ENCODE measurements around the gene CPNE2. TPM values are rescaled to one million over a fixed set of nuclear protein-coding genes. Genes with fewer than 3 reads are reported as not detected.

CPNE2 gene
- total RNA-seq: 7.4 and 8.3 TPM in 2 replicates

DNA sequence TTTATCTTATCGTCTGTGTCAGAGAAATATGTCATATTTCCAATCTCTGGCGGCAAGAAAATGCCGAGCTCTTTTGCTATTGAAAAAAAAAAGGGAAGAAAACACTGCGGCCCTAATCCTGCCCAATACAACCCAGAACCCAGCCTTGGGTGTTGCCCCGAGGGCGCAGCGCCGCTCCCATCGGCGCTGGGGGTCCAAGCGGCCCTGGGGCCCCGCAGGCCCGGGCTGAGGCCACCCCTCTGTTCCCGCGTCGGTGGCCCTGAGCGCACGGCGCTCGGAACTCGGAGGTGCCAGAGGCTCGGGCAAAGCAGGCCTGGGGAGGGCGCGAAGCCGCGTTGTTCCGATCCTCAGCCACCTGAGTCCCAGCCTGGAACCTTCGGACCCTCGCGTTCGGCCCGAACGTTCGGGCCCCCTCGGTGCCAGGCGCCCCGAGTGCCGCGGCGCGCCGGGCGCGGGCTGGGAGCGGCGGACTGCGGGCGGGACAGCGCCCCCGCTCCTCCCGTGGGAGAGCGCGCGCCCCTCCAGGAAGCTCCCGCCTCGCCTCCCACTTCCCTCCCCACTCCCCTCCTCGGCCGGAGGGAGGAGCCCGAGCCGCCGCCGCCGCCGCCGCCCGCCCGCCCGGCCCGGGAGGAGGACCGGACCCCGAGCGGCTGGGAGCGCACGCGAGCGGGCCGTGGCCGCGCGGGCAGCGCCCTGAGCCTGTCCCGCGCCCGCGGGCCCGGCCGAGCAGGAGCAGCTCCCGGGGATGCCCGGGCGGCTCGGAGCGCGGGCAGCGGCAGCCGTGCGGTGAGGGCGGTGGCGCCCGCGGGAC is at the start of gene CPNE2:
Gene CPNE2 (plus strand): TSS at position 609 of the 811 bp plus-strand sequence. CDS start 18,160 bp downstream, outside the sequence.
- Mint-ChIP-seq H3K4me3 (peak within 1 kb of the TSS; percentile 81), H3K4me1 (peaks cover 13% of the 10 kb centered on the region), H3K36me3 (ENCODE audit: low read depth) (no peaks in the 10 kb centered on the region), H3K27ac (no peak within 1 kb of the TSS), H3K27me3 (peaks cover 24% of the 10 kb centered on the region), H3K9me3 (no peaks in the 10 kb centered on the region)
- TF ChIP-seq, protein P1, sequence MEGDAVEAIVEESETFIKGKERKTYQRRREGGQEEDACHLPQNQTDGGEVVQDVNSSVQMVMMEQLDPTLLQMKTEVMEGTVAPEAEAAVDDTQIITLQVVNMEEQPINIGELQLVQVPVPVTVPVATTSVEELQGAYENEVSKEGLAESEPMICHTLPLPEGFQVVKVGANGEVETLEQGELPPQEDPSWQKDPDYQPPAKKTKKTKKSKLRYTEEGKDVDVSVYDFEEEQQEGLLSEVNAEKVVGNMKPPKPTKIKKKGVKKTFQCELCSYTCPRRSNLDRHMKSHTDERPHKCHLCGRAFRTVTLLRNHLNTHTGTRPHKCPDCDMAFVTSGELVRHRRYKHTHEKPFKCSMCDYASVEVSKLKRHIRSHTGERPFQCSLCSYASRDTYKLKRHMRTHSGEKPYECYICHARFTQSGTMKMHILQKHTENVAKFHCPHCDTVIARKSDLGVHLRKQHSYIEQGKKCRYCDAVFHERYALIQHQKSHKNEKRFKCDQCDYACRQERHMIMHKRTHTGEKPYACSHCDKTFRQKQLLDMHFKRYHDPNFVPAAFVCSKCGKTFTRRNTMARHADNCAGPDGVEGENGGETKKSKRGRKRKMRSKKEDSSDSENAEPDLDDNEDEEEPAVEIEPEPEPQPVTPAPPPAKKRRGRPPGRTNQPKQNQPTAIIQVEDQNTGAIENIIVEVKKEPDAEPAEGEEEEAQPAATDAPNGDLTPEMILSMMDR (IDR thresholded peaks at IDR 0.05): no peak
- POLR2A ChIA-PET: interaction anchor here (0.6 to 1.5 kb wide), 5 partner anchors 9 to 325 kb away, joined by 3 to 10 read pairs (median 3); partner anchors contain the start of genes PSME3IP1 and RSPRY1
- intact Hi-C loops (cut with micrococcal nuclease): loop anchor here (1.0 to 2.0 kb wide), 3 partner anchors 77 to 207 kb away; partner anchors contain the start of gene ARL2BP
- CTCF ChIA-PET: interaction anchor here (0.7 to 3.3 kb wide), 11 partner anchors 8 to 275 kb away, joined by 3 to 17 read pairs (median 3); no protein-coding TSS in a partner anchor
- DNase-seq (peak; percentile 52), ATAC-seq (ENCODE audit: low read depth) (peak; percentile 55)

DNA sequence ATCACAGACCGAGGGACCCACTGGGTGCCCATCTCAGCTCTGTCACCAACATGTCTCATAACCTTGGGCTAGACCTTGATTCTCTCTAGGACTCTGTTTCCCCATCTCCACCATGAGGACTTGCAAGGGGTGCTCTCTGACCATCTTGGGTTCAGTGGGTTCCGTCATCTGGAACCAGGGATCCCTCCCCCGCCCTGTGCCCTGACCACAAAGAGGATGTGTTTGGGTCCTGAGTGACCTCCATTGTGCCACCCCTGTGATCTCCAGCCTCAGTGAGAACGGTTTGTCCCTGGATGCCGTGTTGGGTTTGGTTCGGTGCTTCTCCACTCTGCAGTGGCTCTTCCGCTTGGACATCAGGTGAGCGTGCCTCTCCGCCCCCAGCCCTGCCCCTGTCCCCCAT is 49.1 kb upstream of the CPNE2 start:
- ATAC-seq (ENCODE audit: low read depth) (no peak), DNase-seq (no peak)
- Mint-ChIP-seq H3K36me3 (ENCODE audit: low read depth) (peaks cover 67% of the 10 kb centered on the region), H3K4me1 (peaks cover 96% of the 10 kb centered on the region), H3K27me3 (no peaks in the 10 kb centered on the region), H3K9me3 (no peaks in the 10 kb centered on the region), H3K27ac (peak overlapping the region; percentile 92), H3K4me3 (peak overlapping the region; percentile 74)
- ChIA-PET CTCF (interaction anchor here (2.8 to 3.2 kb wide), 2 partner anchors 72 to 79 kb away, joined by 20 to 53 read pairs; partner anchors contain the start of gene CETP), POLR2A (interaction anchor here (1.8 to 5.9 kb wide), 5 partner anchors 41 to 92 kb away, joined by 6 to 93 read pairs (median 32); partner anchors contain the start of gene NLRC5)
- TF ChIP-seq, protein P1 (IDR thresholded peaks at IDR 0.05): no peak
- intact Hi-C loops (cut with micrococcal nuclease): loop anchor here (2.0 to 10.0 kb wide), 4 partner anchors 39 to 621 kb away; partner anchors contain the start of gene CCDC102A

DNA sequence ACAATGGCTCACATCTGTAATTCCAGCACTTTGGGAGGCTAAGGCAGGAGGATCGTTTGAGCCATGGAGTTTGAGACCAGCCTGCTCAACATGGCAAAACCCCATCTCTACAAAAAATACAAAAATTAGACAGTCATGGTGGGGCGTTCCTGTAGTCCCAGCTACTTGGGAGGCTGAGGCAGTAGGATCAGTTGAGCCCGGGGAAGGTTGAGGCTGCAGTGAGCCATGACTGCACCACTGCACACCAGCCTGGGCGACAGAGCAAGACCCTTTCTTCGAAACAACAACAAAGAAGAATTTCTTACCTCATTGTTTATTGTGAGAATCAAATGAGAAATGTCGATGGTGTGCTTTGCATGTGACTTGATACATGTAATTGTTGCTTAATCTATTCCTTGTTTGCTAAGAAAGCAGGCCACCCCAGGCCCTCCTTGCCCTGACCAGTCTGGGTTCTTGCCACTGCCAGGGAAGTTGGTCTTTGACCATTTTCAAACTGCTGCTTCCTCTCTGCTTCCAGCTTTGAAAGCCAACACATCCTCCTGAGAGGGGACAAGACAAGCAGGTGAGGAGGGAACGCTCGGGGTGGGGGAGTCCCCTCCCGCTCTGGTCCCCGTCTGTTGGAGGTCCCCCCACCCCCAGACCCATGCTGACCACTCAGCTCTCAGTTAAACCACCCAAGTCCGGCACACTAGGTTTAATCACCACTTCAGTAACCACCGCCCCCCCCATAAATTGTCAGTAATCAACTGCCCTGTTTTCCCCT is 47.3 kb upstream of the CPNE2 start:
- Mint-ChIP-seq H3K36me3 (ENCODE audit: low read depth) (peaks cover 66% of the 10 kb centered on the region), H3K4me1 (peaks cover 91% of the 10 kb centered on the region)
- intact Hi-C loops (cut with micrococcal nuclease): loop anchor here (1.0 to 10.0 kb wide), 5 partner anchors 37 to 623 kb away; partner anchors contain the start of gene CCDC102A

DNA sequence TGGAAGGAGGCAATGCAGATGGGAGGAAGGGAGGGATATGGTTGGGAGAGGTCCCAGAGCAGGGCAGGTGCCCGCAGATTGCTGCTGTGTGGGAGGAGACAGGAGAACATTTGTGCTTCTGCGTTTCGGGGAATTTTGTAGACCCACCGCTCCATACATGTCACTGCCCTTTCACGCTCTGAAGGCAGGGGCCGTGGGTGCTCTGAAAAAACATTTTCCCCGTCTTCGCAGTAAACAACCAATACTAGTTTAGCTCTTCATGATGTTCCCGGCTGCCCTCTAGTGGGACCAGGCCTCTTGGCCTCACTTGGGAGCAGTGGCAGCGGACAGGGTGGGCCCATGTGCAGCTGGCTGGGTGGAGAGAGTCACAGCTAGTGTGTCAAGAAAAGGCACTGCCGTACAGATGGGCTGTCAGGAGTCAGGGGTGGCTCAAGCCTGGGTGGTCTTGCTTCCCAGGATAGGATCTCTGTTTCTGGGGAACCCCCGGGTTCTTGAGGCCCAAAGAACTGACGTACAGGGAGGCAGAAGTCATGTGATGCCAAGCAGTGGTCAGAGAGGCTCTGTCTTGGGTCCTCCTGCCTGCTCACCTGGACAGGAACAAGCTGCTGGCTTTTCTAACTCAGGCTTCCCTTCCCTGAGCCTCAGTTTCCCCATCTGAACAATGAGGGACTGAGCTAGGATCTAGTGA is 46.5 kb upstream of the CPNE2 start:
- intact Hi-C loops (cut with micrococcal nuclease): loop anchor here (1.0 to 10.0 kb wide), 4 partner anchors 82 to 489 kb away; partner anchors contain the start of gene CCDC102A
- ATAC-seq (ENCODE audit: low read depth) (peak; percentile 25), DNase-seq (peak; percentile 57)
- peaks cover 87% of the 10 kb centered on the region for H3K4me1 Mint-ChIP-seq
- peak overlapping the region; percentile 68 for H3K4me3 Mint-ChIP-seq
- H3K27ac Mint-ChIP-seq: peak overlapping the region; percentile 92
- no peaks in the 10 kb centered on the region for H3K27me3 Mint-ChIP-seq
- TF ChIP-seq, protein P1 (IDR thresholded peaks at IDR 0.05): no peak
- ChIA-PET POLR2A (interaction anchor here (0.6 to 3.7 kb wide), 28 partner anchors 10 to 172 kb away, joined by 3 to 57 read pairs (median 5); partner anchors contain the start of genes HERPUD1, NLRC5, PSME3IP1 and RSPRY1), CTCF (interaction anchor here (0.7 to 3.7 kb wide), 19 partner anchors 13 to 253 kb away, joined by 3 to 108 read pairs (median 5); partner anchors contain the start of genes CETP and NLRC5)
- no peaks in the 10 kb centered on the region for H3K9me3 Mint-ChIP-seq
- H3K36me3 Mint-ChIP-seq (ENCODE audit: low read depth): peaks cover 67% of the 10 kb centered on the region

More for the DNA sequence above, 47.3 kb upstream of the CPNE2 start:
- TF ChIP-seq, protein P1 (IDR thresholded peaks at IDR 0.05): no peak
- Mint-ChIP-seq H3K9me3 (no peaks in the 10 kb centered on the region), H3K27ac (peak overlapping the region; percentile 92), H3K4me3 (peak overlapping the region; percentile 68), H3K27me3 (no peaks in the 10 kb centered on the region)
- no peak for ATAC-seq (ENCODE audit: low read depth)
- no peak for DNase-seq
- ChIA-PET POLR2A (interaction anchor here (0.6 to 3.7 kb wide), 28 partner anchors 11 to 141 kb away, joined by 3 to 57 read pairs (median 5); partner anchors contain the start of genes HERPUD1, NLRC5, PSME3IP1 and RSPRY1), CTCF (interaction anchor here (0.7 to 3.7 kb wide), 14 partner anchors 12 to 252 kb away, joined by 3 to 108 read pairs (median 5); partner anchors contain the start of genes CETP and NLRC5)
